HFF-Myc (cell line): ENCODE data around the gene NPHP4.

ENCODE experiments used
- DNase-seq: peaks from one replicate; pipeline ENCODE4 v3.0.0-alpha.2; 2011; ENCODE audit warnings: low read depth; ENCODE audit errors: extremely low read depth
- H3K4me3 ChIP-seq: replicated peaks from 2 replicates; pipeline ENCODE4 v1.5.1; 2011; ENCODE audit warnings: low read depth, mild to moderate bottlenecking, control low read depth, low read length
- CTCF ChIP-seq: IDR thresholded peaks from 2 replicates; pipeline ENCODE4 v1.5.1; 2012; ENCODE audit warnings: mild to moderate bottlenecking, low read depth, low read length, control low read depth; ENCODE audit errors: missing control alignments

NPHP4 gene

GRCh38 chr1:5950994-5951785 lies 41.0 kb downstream of the NPHP4 start:
- TF ChIP-seq CTCF: no peak

GRCh38 chr1:5950201-5950895 lies 41.9 kb downstream of the NPHP4 start:
- no peak for TF ChIP-seq CTCF
- no peak for DNase-seq
- no peak overlapping the region for H3K4me3 ChIP-seq

More at GRCh38 chr1:5950994-5951785, 41.0 kb downstream of the NPHP4 start:
- H3K4me3 ChIP-seq: no peak overlapping the region
- no peak for DNase-seq

- no peak for TF ChIP-seq CTCF
- no peak for DNase-seq
- no peak overlapping the region for H3K4me3 ChIP-seq
These were observed 42.5 kb downstream of the NPHP4 start for GRCh38 chr1:5949761-5950100.

- peak; percentile 21 for TF ChIP-seq CTCF
- no peak overlapping the region for H3K4me3 ChIP-seq
- no peak for DNase-seq
These were observed 43.0 kb downstream of the NPHP4 start for GRCh38 chr1:5949085-5949760.

- H3K4me3 ChIP-seq: no peak overlapping the region
- TF ChIP-seq CTCF: no peak
- DNase-seq: no peak
These were observed 43.6 kb downstream of the NPHP4 start for GRCh38 chr1:5948681-5949005.

- no peak overlapping the region for H3K4me3 ChIP-seq
- no peak for TF ChIP-seq CTCF
- no peak for DNase-seq
These were observed 44.1 kb downstream of the NPHP4 start for GRCh38 chr1:5947978-5948680.
